Middle frontal gyrus (tissue), 1 donor: ENCODE data around the gene FOXF1.
A peak's percentile ranks its signal among the peaks of the same experiment; 100 is the strongest.

Source experiments
- DNase-seq: peaks from one replicate; pipeline ENCODE4 v3.0.0-alpha.2; 2015; ENCODE audit warnings: low spot score; ENCODE audit errors: extremely low spot score

FOXF1 gene

DNA sequence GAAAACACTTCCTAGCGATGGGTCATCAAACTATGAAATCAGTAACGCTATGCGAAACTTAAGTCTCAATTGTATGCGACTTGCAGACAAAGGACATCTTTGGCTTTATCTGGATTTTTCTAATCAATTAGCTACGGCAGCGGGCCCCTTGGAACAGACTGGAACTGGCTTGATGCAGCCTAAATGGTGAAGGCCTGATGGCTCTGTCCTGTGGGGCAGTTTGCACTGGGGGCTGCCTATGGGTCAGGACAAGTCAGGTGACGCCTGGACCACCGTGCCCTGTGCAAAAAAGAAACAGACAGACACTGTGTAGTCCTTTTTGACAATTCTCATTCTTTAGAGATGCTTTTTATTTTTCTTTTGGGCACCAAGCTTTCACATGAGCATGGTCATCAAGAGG is 22.7 kb downstream of the FOXF1 start:
- DNase-seq: no peak

DNA sequence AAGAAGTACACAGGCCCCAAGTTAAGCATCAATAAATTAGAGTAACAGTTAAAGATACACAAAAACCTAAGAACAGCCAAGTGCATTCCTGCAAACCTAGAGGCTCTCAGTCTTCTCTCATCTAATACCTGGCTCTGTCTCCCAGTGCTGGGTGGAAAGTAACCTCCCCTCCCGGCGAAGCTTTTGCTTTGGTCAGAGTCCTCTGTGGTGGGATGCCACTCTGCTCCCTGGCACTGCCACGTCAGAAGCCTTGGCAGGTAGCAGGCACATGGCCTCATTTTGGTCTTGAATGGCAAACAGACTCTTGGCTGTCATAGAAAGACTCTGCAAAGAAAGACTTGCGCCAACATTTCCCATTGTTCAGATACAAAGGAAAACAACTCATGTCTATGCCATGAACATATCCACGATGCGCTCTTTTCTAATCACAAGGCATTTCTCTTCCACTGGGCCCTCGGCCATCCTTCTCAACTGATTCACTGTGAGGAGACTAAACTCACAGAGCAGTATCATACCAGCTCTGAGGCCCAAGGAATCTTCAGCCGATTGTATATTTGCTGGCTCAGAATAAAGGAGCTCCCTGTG is 23.5 kb downstream of the FOXF1 start:
- no peak for DNase-seq

DNA sequence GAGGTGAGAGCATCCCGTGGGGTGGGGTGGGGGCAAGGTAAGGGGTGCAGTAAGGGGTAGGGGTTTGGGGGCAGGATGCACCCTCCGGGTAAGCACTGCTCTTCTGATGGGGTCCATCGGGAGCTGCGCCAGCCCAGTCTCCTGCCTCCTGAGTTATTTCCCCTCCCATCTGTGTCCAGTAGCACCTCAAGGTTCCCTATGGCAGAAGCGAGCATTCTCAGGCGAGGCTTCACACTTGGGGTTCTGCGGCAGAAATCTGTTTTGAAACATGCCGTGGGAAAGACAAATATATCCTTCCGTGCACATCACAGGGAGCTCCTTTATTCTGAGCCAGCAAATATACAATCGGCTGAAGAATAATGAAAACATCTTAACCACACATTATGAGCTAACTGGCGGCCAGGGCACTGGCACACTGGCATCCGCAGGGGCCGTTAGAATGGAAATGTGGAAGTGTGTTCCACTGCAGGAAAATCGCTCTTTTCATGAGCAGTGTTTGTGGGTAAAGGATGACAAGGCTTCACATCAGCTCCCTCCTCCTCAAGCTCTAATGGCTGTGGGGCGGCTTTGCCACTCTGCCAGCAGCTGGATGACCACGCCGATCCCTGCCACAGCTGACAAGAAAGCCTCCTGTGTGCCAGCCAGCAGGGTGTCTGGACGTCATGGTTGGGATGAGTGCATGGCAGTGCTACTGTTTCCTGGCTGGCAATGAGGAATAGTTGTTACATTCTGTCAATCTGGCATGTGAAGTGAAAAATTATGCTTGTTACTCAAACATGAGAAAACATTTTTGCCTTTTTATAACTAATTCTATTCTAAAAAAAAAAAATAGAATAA is 24.7 kb downstream of the FOXF1 start:
- DNase-seq: peak; percentile 15

DNA sequence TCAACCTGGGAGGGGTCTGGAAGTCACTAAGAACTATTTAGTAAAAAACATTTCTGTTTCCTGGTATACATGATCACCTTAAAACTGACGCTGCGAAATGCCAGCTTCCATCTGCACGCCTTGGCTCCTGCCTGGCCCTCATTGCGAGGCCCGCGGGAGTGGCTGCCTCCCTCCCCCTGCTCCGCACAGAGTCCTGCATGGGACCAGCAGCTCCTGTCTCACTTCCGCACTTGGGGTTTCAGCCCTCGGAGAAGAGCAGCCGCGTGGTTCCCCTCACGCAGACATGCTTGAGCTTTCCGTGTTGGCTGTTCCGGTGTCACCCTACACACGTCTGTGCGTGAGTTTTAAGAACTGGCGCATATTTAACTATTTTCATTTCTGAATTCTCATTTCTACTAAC is 26.3 kb downstream of the FOXF1 start:
- no peak for DNase-seq

DNA sequence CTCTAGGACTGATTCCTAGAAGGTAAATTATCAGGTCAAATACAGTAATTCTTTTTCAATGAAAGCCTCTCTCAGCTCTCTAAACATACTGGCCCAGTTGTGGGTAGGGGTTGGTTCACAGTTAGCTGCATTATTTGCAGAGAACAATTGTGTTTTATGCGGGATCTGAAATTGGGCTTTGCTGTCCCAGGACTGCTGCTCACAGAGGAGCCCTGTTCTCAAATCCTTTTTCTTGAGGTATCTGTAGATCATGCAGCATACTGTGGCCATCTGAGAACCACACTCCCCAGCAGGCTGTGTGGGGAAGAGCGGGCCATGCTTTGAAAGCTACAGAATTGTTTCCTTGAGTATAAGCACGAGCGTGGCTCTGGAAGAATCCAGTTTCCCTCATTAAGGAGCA is 27.2 kb downstream of the FOXF1 start:
- no peak for DNase-seq

DNA sequence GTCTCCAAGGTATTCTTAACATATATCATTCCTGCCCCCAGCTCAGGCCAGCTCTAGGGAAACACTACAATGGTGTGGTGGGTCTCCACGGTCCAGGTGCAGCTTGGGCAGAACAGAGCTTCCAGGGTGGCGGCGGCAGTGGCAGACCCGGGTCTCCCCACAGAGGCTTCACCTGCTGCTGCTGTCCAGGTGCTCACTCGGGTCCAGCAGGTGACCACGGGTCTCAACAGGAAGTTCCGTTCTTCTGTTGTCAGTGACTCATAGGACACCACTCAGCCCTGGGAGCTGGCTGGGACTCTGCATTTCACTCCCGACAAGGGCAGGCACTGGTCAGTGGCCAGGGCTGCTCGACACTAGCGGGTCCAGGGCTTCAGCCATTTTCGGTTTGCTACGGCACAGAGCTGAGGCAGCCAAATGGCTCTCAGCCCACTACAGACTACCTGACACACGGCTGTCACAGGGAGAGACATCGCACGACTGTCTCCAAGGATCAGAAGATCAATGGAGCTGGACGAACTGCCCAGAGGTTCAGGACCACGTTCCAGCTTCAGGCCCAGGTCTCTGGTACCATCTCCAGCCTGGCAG is 28.0 kb downstream of the FOXF1 start:
- DNase-seq: no peak

DNA sequence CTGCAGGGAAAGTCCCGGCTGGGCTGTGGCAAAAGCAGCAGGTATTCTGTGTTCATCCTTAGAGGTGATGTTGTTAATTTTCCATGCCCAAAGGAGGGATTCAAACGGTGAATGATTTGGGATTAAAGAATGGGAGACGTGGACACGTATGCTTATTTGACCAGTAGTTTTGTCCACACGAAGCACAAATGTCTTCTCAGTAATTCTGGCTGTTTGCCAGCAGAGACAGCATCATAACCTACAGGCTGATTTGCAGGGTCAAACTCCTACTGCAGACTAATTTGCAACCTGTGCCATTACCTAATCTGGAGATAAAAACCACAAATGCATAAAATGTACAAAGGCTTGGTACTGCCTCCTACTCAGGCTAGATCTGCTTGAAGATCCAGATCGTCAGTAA is 30.6 kb downstream of the FOXF1 start:
- DNase-seq: no peak

DNA sequence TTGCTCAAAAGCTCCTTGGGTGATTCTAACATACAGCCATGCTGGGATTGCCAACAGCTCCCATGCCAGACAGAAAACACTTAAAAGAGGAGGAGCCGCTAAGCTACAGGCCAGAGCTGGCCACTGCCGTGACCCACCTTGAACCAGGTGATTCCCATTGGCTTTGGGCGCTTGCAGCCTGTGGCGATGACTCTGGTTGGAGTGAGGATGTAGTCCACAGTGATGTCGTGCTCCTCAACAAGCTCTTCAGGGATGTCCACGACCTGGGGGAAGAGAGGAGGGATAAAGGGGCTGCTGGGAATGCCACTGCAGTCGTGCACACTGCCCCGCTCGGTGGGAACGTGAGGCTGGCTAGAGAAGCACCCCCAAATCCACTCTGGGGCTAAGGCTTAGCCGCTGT is 31.2 kb downstream of the FOXF1 start:
- no peak for DNase-seq

DNA sequence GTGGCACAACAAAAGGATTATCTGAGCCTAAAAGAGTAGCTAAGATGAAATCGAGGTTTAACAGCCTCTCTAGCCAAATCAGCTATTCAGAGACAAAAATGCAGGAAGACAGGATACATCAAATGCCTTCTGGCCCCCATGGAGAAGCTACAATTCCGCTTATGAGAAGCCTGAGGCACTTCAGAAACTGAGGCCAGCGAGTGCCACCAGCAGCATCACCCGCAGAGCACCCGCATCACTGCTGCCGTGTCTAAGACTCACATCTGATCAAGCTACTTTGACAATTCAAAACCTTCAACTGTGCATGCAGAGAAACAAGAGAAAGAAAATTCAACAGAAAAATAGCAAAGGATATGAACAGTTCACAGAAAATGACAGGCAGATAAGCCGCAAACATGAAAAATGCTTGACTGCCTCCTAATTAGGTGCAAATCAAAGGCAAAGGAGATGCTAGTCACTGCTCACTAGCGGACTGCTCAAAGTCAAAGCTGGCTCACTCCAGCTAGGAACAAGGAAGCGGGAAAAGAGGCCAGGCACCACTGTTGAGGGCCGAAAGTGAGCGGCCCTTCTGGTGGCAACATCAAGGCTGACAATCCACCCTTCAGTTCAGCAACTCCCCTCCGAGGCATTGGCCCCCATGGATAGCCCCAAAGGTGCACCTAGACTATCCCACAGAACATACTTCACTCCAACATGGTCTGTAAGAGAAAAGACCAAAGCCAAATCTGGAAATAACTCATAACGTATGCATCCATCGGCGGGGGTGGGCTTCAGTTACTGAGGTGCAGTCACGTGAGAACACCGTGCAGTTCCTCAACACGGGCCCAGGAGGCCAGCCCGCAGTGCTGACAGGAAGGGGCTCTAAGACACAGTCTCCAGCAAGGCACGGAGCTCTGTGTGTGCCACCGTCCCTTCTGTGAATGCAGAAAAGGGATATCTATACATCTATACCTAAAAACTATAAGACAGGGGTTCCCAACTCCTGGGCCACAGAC is 32.7 kb downstream of the FOXF1 start:
- DNase-seq: no peak

DNA sequence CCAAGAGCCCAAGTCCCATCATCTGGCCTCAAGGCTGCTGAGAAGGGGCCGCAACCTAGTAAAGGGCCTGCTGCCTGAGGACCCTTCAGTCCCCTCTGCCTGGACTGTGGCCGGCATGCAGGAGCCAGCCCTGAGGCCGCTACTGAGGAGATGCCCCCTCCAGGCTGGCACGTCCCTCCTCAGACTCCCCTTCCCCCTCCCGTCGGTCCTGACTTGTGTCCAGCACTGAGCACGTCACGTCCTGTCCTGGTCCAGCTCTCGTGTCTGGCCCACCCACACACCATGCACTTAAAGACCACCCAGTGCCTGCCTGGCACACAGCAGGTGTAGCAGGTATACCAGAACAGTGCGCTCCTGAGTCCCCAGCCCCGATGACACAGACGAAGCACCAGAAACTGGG is 35.2 kb downstream of the FOXF1 start:
- DNase-seq: no peak

DNA sequence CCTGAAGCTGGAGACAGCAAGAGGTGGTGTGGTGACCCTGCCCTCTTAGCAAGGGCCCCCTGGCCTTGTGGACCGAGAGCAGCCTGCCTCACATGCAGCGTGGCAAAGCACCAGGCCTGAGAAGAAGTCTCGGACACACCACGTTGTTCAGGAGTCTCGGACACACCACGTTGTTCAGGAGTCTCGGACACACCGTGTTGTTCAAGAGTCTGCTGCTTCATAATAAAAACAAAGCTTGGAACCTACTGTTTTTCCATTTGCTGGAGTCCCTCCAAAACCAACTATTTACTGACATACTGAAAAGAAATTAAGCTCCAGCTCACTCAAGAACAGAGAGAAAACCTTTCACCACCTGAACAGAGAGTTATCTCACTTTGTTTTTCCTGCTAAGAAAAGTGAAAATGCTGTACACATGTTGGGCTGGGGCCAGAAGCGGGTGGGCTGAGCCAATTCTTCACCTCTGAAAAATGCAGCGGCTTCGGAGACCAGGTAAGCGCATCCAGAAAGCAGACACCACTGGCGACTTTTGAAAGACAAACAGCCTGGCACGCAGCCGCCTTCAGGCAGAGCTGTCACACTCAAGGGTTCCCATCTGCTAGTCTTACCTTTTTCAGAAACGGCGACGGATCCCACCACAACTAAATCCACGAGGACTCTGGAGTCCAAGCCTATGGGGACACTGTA is 35.8 kb downstream of the FOXF1 start:
- DNase-seq: no peak

DNA sequence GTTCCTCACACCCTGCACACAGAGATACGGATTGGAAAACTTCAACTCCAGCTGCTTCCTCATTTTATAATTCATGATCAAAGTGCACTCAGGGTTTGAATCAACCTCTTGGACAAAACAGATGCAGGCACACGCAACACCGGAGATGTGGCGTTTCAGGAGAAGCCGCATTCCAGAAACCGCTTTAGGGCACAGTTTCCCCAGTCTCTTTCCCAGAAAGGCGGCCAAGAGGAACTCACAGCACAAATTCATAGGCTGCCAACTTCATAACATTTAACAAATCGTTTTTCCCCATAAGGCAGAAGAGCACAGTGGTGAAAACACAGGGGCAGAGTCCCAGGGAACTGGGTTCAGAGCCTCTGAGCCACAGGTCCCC is 36.3 kb downstream of the FOXF1 start:
- DNase-seq: no peak

DNA sequence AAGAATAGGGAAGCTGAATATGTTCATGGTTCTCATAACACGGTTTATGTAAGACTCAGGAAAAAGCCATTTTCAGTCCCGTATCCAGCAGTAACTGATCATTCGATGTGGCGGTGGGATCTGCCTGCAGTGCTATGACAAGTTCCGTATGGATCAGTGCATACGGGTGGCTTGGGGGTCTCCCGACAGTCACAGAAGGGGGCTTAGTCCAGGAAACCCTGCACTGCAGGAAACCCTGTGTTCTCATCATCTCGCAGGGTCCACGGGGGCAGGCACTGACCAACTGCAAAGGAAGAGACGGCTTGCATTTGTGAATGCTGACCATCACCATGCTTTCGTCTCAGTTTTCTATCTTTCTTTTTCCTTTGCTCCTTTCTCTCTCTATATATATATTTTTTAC is 37.0 kb downstream of the FOXF1 start:
- no peak for DNase-seq

DNA sequence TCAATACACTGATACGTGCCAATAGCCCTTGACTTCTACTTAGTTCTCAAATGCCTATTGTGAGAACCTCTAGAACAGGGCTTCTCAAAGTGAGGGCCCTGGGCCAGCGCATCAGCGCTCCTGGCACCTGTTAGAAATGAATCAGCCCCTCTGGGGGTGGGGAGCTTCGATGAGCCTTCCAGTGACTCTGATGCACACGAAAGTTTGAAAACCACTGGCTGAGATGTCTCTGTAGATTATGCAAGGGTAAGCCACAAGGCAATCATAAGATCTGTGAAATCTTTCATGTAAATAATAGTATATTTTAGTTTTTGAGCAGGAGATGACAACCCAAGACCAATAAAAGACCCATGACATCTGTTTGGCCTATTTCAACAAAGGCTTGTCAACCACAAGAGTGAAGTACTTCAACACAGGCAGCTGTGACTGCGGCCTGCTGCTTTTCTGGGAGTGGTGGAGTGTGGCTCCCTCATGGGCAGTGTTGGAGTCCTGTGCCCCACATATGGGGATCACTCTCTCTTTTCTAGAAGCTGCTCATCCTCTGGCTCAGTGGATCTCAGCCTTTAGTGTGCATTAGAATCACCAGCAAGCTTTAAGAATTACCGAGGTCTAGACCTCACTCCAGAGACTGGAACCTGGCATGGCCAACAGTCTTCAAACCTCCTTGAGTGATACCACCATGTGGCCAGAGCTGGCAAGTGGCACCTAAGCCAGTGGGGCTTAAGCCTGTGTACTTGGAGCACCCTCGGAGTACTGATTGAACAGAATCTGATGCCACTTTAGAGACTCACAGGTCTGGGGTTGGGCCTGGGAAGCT is 39.0 kb downstream of the FOXF1 start:
- no peak for DNase-seq

DNA sequence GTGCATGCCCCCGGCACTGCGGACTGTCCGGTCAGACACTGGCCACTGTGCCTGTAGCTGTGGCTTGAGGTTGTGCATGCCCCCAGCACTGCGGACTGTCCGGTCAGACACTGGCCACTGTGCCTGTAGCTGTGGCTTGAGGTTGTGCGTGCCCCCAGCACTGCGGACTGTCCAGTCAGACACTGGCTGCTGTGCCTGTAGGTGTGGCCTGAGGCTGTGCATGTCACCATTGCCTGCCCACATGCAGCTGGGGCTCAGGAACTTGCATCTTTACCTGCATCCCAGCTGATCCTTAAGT is 39.5 kb downstream of the FOXF1 start:
- no peak for DNase-seq

DNA sequence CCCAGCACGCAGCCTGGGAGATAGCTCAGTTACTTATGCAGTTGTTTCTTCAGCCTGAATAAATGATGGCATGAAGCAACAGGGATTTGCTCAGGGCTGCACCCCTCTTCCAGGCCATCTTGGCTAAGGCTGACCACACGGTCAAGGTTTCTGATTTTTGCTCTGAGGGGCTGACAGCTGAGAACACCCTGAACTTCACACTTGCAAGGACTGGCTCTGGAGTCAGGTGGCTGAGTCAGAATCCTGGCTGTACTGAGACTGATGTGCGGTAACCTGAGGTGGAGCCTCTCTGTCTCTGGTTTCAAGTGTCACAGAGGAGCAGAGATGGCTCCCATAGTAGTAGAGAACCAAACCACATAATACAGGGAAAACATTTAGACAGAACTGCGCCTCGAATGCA is 40.0 kb downstream of the FOXF1 start:
- DNase-seq: no peak

DNA sequence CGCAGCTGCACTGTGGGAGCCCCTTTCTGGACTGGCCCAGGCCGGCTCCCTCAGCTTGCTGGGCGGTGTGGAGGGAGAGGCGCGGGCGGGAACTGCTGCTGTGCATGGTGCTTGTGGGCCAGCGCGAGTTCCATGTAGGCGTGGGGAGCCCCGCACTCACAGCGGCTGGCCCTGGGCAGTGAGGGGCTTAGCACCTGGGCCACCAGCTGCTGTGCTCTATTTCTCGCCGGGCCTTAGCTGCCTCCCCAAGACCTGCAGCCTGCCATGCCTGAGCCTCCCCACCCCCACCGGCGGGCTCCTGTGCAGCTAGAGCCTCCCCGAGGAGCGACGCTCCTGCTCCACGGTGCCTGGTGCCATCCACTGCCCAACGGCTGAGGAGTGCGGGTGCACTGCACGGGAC is 43.0 kb downstream of the FOXF1 start:
- no peak for DNase-seq

DNA sequence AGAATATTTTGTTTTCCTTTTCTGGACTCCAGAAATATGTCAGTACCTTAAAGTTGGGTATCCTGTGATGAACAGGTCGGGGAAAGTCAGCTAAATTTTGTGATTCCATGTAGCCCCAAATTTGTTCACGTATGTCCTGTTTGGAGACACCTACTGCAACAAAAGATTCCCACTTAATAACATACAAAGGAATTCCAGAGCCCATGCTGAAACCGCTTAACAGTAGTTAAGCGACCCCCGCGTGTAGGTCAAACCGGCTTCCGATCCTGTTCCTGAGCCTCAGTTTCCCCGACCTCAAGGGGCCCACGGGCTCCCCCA is 44.2 kb downstream of the FOXF1 start:
- DNase-seq: no peak

DNA sequence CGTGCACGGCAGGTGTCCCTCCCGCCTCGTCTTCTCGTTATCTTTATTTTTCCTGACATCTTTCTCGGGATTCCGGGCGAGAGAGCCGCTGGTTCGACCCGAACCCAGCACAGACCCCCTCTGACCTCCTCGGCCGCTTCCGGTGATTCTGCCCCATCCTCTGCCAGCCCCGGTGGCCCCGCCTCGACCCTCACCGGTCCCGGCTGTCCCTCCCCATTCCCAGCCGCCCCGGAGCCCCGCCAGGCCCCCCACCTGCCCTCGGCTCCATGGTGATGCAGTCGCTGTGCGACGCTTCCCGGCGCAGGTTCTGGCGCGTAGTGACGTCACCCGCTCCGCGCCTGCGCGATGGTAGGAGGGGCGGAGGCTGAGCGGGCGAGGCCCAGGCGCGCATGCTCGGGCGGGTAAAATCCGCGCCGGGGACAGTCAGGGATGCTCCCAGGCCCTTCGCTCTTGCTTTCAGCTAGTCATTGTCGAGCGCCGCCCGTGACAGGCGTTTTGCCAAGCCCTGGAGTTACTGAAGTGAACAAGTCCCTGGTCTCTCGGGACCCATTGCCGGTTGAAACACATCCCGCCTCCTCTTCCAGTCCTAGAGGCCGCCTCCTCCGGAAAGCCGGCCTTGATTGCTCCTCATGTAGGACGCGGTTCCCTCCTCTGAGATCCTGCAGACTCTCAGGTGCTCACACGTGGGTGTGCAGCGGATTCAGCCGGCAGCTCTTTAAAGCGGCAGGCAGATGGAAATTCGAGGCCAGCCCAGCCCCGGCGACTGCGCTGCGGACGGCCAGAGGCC is 44.8 kb downstream of the FOXF1 start, which contains the start of gene MTHFSD:
TSS of gene MTHFSD (minus strand) at position 319 of the 787 bp plus-strand sequence. CDS start at position 268, 51 bp downstream.
- DNase-seq: peak; percentile 75

DNA sequence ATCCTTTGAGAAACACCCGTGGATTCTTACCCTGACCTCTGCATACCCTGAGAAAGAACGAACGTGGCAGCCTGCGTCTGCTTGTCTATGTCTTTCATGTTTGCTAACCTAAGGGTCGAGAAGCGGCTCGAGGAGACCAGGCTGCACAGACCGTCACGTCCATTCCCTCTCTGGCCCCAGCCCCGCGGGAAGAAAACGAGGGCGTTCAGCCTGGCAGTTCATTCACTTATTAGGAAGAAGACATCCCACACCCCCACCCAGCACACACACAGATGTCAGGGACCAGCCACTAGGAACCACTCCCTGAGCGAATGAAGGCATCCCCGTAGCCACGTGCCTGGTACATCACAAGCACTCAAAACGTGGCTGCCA is 45.4 kb downstream of the FOXF1 start:
- no peak for DNase-seq
